ENCODE results near the gene B3GNT3.

DNA sequence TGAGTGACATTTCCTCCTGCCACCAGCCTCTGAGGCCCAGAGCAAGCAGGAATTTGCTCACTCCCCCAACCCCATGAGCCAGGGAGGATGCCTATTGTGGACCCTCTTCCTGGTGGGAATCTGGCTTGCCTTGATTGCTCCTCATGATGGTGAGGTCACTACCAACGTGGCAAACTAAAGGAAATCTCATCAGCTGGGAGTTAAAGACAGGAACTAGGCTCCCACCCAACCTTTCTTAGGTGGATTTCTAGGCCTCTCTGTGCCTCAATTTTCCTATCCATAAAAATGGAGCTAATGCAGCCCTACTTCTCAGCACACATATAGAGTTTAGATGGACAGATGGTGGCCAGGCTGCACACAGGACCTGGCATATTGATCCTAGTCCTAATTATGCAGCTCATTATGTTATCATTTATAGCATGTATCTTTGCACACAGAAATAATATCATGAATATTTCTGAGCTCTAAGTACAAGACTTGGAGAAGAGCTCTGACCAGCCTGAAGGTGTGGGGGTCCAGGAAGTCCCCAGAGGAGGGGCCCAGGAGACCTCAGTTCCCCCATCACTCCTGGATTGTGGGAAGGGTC is 2.0 kb downstream of the B3GNT3 start:
- TF ChIP-seq, protein P1, sequence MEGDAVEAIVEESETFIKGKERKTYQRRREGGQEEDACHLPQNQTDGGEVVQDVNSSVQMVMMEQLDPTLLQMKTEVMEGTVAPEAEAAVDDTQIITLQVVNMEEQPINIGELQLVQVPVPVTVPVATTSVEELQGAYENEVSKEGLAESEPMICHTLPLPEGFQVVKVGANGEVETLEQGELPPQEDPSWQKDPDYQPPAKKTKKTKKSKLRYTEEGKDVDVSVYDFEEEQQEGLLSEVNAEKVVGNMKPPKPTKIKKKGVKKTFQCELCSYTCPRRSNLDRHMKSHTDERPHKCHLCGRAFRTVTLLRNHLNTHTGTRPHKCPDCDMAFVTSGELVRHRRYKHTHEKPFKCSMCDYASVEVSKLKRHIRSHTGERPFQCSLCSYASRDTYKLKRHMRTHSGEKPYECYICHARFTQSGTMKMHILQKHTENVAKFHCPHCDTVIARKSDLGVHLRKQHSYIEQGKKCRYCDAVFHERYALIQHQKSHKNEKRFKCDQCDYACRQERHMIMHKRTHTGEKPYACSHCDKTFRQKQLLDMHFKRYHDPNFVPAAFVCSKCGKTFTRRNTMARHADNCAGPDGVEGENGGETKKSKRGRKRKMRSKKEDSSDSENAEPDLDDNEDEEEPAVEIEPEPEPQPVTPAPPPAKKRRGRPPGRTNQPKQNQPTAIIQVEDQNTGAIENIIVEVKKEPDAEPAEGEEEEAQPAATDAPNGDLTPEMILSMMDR (IDR thresholded peaks at IDR 0.05): no peak
- TF ChIP-seq POLR2A (IDR thresholded peaks at IDR 0.05): no peak
